GM19240 (cell line): ENCODE measurements around the gene TENM4.
"Not testable (repeated sequence)": the region's sequence is repeated elsewhere in the genome, so short reads cannot be mapped to it uniquely, and the experiment has no call there.

Source experiments
- DNase-seq: peaks from one replicate; pipeline ENCODE4 v3.0.0; 2011; ENCODE audit warnings: low spot score; ENCODE audit not compliant: insufficient read length

TENM4 gene

GRCh38 chr11:78649361-78650215 is 791.2 kb downstream of the TENM4 start:
- DNase-seq: no peak

- DNase-seq: no peak
These were observed 792.6 kb downstream of the TENM4 start for GRCh38 chr11:78647986-78648875.

GRCh38 chr11:78647266-78647915 is 793.4 kb downstream of the TENM4 start:
- DNase-seq: no peak

GRCh38 chr11:78646564-78647185 is 794.2 kb downstream of the TENM4 start:
- peak; percentile 35 for DNase-seq

GRCh38 chr11:78645226-78646202 is 795.3 kb downstream of the TENM4 start:
- peak; percentile 65 for DNase-seq

DNA sequence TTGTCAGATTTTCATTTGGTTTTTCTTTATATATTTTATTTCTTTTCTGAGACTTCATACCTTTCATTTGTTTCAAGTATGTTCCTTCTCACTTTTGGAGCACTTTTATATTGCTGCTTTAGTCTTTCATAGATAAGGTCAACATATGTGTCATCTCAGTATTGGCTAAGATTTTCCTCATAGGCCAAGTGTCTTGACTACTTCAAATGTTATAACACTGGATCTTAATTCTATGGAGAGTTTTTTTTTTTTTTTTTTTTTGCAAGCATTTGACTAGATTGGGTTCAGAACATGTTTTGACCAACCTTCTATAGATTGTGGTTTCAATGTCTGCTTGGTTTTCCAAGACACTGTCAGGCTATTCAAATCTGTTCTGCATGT is 797.2 kb downstream of the TENM4 start:
- no peak for DNase-seq

DNA sequence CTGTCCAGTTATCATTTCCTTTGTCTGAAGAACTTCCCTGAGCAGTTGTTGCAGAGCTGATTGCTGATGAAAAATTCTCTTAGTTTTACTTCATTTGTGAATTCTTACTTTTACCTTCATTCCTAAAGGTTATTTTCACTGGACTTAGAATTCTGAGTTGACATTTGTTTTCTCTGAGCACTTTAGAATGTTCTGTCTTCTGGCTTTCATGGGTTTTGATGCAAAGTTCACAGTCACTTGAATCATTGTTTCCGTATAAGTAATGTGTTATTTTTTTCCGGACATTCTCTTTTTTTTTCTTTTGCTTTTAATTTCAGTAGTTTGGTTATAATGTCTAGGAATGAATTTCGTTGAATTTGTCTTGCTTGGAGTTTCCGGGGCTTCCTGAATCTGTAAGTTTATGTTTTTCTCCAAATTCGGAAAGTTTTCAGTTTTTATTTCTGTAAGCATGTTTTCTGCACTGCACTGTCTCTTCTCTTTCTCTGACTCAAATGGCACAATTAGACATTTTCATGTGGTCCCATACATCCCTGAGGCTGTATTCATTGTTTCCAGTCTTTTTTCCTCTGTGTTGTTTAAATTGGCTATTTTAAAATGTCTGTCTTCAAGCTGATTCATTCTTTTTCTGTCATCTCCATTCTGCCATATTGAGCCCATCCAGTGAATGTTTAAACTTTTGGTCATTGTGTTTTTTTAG is 797.7 kb downstream of the TENM4 start:
- DNase-seq: no peak

DNA sequence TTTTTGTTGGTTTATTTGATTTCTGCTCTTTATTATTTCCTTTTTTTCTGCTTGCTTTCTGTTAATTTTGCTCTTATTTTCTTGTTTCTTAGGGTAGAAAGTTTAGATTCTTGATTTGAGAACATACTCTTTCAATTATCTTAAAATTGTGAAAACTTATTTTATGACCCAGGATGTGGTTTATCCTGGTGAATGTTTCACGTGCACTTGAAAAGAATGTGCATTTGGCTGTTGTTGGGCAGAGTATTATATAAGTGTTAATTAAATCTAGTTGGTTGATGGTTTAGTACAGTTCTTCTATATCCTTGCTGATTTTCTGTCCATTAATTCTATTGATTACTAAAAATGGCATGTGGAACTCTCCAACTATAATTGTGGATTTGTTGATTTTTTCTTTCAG is 799.3 kb downstream of the TENM4 start:
- DNase-seq: no peak

DNA sequence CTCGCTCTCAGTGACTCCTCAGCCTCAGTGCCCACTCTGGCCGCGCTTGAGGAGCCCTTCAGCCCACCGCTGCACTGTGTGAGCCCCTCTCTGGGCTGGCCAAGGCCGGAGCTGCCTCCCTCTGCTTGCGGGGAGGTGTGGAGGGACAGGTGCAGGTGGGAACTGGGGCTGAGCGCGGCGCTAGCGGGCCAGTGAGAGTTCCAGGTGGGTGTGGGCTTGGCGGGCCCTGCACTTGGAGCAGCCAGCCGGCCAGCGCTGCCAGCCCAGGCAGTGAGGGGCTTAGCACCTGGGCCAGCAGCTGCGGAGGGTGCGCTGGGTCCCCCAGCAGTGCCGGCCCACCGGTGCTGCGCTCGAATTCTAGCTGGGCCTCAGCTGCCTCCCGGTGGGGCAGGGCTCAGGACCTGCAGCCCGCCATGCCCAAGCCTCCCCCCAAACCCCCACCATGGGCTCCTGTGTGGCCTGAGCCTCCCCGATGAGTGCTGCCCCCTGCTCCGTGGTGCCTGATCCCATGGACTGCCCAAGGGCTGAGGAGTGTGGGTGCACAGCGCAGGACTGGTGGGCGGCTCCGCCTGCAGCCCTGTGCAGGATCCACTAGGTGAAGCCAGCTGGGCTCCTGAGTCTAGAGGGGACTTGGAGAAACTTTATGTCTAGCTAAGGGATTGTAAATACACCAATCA is 802.0 kb downstream of the TENM4 start:
- no peak for DNase-seq

- not testable (repeated sequence) for DNase-seq
These were observed 803.3 kb downstream of the TENM4 start for GRCh38 chr11:78637527-78637926.

GRCh38 chr11:78635814-78636506 is 804.9 kb downstream of the TENM4 start:
- no peak for DNase-seq

DNA sequence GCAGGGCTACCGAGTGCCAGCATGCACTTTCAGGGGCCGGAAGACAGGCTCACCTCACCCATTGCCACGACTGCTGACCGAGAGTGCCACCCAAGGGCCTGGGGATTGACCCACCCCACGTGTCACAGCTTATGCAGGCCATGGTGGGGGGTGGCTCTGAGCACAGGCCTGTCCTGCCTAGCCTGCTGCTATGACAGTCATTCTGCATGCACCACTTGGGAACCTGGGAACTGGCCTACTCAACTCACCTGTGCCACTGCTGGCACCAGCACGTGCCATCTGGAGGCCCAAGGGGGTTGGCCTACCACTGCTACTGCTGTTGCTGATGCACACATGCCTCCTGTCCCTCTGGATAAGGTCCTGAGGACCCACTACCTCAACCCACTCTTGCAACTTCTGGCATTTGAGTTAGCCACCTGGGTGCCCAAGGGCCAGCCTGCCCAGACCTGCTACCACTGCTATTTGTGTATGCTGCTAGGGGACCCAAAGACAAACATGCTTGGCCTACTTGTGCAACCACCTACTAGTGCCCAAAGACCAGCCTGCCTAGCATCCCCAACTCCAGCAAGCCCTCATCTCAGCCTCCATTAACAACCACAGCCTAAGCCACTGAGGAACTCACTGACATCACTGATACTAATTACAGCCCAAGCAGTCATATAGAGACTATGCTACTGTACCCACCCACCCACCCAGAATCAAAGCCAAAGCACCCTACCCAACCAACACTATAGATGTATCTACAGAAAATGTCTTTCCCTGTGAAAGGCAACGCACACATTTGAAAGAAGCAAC is 807.1 kb downstream of the TENM4 start:
- DNase-seq: no peak

DNA sequence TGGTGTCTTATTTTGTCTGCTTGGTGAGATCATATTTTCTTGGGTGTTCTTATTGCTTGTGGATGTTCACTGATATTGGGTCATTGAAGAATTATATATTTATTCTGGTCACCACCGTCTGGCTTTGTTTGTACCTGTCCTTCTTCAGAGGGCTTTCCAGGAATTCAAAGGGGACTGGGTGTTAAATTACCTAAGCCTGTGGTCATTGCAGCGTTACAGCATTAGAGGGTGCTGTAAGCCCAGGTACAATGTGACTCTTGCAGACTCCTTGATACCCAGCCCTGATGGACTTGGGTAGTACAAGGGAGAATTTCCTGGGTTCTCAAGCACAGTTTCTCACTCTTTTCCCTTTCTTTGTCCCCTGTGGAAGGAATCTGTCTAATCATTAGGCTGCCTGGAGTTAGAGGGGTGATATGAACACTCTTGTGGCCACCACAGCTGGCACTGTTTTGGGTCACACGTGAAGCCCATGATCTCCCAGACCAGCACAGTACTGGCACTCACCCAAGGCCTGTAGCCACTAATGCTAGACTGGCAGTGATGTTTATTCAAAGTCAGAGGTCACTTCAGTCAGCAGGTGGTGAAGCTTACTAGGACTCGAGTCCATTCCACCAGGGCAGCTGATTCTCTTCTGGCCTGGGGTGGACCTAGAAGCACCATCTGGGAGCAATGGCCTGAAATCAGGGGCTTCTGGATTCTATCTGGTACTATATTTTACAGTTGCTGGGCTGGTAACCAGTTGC is 810.1 kb downstream of the TENM4 start:
- DNase-seq: no peak

DNA sequence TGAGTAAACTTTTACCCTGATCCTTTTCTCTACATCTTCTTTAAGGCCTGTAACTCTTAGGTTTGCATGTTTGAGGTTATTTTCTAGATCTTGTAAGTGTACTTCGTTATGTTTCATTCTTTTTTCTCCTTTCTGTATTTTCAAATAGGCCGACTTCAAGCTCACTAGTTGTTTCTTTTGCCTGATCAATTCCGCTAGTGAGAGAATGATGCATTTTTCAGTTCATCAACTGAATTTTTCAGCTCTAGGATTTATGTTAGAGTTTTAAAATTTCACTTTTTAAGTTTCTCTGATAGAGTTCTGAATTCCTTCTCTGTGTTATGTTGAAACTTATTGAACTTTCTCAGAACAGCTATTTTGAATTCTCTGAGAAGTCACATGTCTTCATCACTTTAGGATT is 810.7 kb downstream of the TENM4 start:
- no peak for DNase-seq

- no peak for DNase-seq
These were observed 818.2 kb downstream of the TENM4 start for GRCh38 chr11:78622666-78623065.

GRCh38 chr11:78620159-78620558 is 820.7 kb downstream of the TENM4 start:
- no peak for DNase-seq

DNA sequence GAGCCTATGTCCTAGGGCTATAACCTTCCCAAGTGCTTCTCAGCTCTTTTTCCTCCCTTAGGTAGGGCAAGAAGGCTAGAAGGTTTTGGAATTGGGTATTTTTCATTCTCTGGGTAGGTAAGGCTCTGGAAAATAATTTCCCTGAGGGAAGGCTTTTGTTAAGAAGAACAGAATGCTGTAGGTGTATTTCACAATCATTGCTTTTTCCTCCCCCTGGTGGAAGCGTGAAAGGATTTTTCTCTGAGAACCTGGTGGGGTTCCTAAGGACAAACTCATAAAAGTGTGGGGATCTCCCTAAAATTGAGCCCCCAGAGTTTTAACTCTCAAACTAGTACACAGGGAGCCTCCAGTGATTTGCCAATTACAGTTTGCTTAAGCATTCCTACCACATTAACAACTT is 825.1 kb downstream of the TENM4 start:
- no peak for DNase-seq
